HG02943 (cell line): Measurements from ENCODE around the gene ITPA.
A peak's percentile ranks its signal among the peaks of the same experiment; 100 is the strongest.
"Not testable (repeated sequence)": the region's sequence is repeated elsewhere in the genome, so short reads cannot be mapped to it uniquely, and the experiment has no call there.

Source experiments
- ATAC-seq: cut with Tn5 transposase; IDR thresholded peaks from one replicate; pipeline ENCODE4 v1.9.1; 2021; ENCODE audit warnings: mild to moderate bottlenecking, low read depth, moderate library complexity; ENCODE audit not compliant: unreplicated experiment

ITPA gene

DNA sequence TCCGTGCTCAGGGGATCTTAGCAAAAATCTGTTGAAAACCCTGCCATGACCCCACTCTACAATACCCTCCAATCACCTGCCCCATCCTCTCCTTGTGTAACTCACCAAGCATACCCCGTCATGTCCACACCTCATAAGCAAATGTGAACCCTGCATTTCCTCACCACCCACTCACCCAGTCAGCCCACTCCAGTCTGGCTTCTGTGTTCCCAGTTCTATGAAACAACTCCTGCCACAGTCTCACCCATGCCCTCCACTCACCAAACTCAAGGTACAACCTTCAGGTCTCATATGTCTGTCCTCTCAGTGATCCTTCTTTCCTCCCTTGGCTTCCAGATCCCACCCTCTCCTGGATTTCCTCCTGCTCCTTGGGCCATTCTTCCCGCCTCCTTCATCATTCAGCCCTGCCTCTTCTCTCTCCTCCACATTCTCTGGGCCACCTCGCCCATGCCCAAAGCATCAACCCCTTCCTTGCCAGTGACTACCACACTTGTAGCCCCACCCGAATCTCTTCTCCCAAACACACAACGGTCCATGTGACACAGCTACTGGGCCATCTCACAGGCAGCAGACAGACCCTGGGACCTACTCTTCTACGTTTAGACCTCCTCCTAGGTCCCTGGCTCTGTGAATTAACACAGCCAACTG, 13.6 kb upstream of the ITPA start:
- ATAC-seq: no peak

DNA sequence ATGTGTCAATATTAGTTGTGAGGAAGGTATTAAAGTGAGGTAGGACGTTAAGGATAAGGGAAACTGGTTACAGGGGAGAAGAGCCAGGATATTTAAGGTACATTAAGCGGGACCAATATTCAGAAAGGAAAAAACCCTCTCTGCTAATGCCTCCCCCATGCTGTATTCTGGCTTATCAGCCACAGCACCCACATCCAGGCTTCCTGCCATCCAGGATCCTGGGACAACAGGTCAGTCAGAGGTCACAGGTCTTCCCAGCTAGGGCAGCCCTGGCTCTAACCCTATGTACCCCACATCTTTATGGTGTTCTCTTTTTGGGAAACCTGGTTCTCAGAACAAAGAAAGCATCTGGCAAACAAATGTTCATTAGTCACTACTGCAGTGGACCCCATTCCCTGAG, 10.1 kb upstream of the ITPA start:
- ATAC-seq: no peak

DNA sequence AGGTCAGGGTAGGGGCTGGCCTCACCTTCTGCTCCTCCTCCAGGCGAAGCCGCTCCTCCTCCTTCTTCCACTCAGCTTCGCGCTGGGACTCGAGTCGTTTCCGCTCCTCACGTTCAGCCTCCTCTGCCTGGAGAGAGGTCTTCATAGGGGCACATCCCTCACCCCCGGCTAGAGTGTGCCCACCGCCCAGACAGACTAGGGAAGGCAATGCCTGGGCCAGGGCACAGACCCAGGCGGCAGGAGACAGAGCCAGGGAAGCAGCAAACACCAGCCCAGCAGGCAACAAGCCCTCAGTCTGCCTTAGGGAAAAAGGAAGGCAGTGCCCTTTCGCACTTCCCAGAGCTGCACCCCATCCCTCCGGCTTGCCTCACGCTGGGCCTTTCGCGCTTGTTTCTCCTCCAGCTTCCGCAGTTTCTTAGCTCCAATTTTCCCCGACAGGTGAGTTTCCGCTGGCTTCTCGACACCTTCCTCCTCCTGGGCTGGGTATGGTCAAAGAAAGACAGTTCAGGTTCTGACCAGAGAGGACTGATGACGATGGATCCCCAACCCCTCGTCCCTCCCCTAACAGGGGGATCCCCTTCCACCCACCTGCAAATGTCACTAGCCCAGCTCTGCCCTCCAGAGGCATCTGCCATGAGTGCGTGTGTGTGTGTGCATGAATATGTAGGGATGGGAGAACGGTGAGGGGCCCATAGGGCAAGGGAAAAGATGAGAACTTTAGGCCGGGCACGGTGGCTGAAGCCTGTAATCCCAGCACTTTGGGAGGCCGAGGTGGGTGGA, 9.1 kb upstream of the ITPA start:
- no peak for ATAC-seq

DNA sequence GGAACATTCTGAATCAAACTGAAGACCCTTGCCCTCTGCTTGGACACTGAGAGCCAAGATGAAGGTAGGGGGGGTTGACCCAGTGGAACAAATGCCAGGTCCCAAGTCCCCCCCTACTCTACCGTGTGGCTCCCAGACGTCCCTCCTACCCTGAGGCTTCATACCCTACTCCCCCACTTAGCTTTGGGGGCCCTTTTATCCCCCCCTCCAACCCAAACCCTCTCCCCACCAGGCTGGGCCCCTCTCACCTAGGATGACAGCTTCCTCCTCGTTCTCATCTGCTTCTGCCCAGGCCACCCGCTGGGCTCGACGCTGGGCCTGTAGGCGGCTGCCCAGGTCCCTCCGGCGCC, 6.4 kb upstream of the ITPA start:
- ATAC-seq: no peak

DNA sequence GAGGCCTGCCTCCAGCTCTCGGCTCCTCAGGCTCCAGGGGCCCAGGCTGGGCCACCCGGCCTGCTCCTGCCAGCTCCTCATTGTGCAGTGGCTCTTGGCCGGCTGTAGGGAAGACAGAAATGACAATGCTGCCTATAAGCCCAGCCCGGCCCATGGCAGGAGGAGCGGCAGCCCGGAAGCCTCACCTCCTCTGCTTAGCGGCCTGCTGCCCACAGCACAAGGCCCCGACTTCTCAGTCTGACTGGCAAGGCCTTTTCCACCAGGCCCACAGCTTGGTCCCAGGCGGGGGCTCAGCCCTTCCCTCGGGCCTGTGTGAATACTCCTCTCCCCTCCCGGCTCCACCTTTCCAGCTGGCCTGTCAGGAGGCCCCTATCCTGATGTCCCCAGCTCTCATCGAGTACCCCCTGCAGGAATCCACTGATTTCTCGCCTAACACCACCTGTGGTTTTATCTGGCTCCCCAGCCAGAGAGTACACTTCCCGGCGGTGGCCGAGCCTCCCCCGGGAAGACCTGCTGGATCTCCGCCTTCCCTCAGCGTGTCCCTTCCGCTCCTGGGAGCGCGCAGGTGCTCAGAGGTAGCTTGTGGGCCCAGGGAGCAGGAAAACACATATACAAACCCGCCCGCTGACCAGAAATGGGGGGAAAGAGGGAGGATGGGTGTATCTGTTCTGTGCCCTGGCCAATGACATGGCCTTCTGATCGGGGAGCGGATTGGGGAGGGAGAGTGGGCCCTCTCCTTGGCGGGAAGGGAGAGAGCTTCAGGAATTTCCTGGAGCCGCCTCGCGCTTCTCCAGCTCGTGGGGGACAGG, 5.8 kb upstream of the ITPA start:
- ATAC-seq: peak; percentile 8

DNA sequence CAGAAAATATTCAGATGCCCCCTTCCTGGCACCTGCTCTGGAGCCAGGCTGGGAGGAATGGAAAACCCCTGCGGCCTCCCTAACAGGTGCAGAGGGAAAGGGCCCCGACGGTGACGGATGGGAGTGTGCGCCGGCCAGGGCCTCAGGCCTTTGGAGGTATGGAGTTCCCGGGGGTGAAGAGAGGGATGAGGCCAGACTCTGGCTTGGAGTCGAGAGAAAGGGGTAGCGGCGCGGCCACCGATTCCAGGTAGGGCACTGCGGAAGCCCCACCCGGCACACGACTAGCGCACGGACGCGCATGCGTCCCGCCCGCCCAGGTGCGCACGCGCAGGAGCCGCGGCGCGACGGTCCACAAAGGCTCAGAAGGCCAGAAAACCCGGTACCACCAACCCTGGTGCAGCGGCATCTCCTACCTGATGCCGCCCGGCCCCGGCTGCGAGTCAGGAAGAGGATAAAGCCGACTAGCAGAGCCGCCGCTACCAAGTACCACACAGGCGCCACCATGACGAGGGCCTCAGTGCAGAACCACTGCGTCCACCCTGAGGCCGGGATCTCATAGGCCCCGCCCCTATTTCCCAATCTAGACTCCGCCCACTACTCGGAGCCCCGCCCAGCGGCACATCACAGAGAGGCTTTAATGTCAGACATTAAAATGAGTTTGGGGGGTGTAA, 5.0 kb upstream of the ITPA start, which contains the start of gene DDRGK1:
Gene DDRGK1 (minus strand): TSS at position 559 of the 671 bp plus-strand sequence. CDS start 55 bp downstream, at position 504.
- peak; percentile 76 for ATAC-seq

DNA sequence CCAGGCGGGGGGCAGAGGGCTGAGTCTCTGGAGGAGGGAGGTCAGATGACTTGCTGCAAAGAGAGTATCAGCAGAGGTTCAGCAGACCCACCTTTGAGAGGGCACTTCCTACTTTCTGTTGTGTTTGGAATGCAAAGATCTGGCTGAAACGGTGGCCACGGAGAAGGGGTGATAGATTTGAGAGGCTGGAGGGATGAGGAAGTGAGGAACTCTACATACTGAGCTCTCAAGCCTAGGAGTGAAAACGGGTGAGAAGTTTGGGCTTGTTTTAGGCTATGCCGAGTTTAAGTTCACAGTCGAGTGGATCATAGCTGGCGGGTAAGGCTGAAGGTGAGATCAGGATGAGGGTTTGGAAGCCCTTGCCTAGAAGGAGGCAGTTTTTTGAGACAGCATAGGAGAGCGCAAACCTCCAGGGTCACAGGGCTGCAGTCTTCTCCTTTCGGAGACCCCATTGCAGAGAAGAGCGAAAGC, 477 bp upstream of the ITPA start:
- ATAC-seq: no peak

DNA sequence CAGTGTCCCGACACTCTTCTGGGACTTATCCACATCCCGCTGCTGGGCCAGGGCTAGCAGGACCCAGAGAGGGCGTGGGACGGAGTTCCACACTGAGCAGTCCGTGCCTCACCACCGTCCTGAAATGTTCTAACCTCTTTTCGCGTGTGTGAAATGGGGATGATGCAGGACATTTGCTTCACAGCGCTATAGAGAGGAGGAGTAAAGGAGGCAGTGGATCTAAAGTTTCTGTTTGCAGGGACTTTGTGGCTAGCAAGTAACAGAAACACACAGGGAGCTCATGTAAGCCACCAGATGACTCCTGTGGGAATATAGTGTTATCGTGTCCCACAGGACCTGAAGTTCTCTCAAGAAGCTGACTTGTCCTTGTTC, 634 bp downstream of the ITPA start:
- no peak for ATAC-seq

DNA sequence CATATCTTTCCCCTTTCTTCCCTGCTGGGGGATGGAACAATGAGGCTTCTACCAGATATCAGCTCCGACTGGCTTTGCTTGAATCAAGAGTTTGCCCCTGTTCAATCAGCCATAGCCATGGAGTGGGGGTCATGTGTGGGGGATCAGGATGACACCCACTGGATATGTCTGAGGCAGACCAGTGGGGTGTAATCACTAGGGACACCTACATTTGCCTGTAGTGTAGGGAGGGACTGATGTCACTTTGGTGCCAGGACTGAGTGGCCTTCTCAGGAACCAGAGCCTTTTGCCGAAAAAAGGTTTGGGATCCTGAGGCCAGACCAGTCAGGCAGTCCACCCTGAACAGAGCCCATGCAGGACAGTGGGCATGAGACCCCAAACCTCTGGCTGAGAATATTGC, 1.0 kb downstream of the ITPA start:
- no peak for ATAC-seq

DNA sequence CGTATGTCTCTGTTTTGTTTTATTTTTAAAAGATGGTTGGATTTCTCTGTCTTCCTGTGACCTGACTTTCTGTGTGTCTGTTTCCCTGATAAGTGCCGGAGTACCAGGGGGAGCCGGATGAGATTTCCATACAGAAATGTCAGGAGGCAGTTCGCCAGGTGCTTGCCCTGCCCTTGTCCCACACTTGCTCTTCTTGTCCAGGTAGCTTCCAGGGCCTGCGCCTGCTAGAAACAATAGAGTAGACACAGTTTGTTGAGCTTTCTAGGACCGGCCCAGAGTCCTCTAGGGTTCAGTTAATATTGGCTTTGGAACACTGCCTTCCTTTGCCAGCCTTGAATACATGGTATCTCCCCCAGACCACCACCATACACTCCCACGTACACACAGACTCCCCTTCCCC, 3.9 kb downstream of the ITPA start:
- ATAC-seq: no peak

DNA sequence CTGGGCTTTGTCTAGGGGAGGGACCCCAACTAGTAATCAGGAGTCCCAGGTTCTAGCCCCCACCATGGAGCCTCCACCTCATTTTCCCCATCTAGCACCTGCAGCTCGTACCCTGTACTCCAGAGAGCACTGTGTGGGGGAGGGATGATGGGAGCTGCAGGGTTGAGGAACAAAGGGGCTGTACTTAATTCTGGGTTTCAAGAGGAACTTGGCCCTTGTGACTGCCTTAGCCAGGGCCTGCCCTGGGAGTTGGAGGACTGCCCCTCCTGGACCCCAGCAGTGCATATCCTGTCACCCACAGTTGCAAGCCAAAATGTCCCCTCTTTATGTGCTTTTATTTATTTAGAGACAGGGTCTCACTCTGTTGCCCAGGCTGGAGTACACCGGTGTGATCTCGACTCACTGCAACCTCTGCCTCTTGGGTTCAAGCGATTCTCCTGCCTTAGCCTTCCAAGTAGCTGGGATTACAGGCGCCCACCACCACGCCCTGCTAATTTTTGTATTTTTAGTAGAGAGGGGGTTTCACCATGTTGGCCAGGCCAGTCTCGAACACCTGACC, 6.1 kb downstream of the ITPA start:
- ATAC-seq: not testable (repeated sequence)

DNA sequence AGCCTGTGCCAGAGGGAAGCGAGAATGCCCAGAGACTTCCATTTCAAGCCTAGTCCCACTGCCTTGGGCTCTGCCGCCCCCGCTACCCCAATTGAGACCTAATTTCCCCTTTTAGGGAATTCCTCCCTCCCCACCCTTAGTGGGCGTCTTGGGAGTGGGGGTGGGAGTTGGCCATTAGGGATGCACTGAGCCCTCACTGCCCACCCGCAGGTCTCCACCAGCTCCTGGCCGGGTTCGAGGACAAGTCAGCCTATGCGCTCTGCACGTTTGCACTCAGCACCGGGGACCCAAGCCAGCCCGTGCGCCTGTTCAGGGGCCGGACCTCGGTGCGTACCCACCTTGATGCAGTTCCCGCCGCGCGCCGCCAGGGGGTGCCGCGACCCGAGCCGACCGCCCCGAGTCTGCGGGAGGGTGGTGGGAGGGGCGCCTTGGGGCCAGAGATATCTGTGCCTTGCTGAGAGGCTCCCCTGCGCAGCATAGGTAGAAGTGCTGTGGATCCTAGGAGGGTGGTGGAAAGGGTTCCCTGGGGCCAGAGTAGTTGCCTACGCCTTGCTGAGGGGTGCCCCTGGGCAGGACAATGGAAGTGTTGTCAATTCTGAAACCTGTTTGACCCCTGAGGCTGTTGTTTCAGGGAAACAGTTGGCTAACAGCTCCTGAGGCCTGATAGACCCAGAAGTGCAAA, 9.2 kb downstream of the ITPA start:
- peak; percentile 52 for ATAC-seq

DNA sequence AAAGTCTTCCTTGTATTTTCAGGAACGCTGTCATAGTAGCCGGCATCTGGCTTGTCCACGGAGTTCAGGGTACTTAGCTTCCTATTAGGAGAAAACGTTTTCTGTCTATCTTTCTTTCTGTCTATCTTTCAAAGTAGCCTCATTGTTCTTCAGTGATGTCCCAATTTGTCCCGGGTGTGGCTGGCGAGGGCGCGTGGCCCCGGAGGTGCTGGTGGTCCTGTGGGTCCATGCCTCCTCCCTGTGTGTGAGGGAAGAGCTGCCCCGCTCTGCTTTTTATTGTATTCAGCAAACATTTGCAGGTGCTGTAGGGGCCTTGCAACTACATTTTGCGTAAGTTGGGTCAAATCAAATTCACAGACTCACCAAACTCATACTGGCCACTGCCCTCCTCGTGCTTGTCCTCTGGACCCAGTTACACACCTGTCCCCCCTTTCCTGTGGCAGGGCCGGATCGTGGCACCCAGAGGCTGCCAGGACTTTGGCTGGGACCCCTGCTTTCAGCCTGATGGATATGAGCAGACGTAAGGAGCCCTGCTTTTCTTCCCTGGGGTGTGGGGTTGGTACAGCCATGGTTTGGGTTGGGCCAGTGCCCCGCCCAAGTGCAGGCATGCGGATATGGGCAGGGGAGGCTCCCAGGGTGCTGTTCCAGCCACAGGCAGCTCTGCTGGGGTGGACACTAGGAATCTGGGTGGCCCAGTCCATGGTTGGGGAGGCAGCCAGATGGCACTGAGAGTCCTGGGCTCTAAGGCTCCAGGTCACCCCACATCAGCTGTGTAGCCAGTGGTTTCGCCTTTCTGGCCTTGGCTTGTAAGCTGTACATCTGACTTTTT, 12.3 kb downstream of the ITPA start:
- ATAC-seq: no peak

DNA sequence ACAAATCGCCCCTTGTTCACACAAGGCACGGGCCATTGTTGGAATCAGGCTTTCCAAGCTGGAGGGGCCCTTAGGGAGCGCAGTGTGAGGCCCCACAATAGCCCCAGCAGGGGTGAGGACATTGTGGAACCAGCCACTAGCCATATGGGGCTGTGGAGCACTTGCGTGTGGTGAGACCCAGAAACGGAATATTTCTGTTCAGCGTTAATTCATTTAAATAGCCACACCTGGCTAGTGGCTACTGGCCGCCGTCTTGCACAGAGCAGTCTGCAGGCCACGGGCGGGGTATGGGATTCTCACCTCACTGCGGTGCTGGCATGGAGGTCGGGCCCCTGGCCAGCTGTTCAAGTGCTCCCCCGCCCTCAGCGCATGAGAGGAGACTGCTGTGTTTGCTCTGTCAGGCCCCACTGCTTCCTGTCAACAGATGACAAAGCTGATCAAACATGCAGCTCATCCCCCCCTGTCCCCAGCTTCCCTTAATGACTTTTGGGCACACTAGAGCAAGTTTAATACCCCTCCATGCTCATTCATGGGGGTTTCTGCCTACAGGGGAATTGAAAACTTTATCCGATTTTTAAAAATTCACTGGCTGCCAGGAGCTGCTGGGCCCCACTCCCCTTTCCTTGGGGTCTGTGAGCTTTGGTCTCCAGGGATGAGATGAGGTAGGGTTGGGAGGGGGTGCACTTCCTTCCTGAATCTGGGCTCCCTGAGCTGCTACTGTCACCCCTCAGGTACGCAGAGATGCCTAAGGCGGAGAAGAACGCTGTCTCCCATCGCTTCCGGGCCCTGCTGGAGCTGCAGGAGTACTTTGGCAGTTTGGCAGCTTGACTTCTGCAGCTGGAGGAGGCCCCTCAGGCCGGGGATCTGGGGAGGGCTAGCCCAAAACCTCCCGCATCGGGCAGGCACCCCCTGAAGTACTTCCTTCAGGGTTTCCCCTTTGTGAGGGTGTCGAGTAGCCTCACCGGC, 13.6 kb downstream of the ITPA start:
- ATAC-seq: no peak

DNA sequence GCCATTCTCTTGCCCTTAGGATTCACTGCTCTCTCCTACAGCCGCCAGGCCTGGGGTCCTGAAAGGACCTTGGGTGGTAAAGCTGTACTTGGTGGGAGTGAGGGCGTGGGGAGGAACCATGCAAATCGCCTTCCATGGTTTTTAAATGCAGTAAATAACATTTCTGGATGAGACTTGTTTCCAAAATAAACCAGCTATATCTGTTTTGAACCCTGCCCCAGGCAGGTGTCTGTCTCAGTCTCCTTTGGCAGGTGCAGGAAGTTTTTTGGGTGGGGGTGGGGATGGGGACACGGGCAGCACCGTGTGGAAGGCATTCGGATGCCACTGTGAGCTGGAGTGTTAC, 14.3 kb downstream of the ITPA start:
- no peak for ATAC-seq

DNA sequence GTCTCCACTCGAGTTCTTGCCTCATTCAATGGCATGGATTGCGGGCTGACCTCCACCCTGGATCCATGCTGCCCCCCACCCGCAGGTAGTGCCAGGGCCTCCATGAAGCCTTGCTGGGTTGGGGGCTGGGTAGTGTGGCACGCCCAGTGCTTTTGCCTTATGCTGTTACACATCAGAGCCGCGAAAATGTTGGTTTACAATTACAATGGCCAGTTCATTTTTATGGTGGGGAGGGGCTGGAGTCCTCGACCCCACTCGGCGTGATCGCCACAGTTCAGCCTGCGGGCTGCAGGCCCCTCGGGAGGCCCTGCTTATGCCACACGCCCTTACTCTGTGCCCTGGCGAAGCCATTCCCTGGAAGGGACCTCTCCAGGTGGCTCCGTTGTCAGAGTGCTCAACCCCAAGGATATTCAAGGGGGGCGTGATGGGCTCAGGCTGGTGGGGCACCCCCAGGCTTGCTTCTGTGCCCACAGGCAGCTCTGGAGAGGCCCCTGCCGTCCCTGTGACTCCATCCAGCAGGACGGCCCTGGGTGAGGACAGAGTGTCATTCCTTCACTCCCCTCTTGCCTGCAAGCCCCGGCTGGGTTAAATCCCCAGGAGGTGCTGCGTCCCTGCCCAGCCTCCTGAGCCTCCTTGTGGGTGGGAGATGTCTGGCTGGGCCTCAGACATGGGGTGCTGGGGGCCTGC, 14.8 kb downstream of the ITPA start:
- ATAC-seq: no peak

DNA sequence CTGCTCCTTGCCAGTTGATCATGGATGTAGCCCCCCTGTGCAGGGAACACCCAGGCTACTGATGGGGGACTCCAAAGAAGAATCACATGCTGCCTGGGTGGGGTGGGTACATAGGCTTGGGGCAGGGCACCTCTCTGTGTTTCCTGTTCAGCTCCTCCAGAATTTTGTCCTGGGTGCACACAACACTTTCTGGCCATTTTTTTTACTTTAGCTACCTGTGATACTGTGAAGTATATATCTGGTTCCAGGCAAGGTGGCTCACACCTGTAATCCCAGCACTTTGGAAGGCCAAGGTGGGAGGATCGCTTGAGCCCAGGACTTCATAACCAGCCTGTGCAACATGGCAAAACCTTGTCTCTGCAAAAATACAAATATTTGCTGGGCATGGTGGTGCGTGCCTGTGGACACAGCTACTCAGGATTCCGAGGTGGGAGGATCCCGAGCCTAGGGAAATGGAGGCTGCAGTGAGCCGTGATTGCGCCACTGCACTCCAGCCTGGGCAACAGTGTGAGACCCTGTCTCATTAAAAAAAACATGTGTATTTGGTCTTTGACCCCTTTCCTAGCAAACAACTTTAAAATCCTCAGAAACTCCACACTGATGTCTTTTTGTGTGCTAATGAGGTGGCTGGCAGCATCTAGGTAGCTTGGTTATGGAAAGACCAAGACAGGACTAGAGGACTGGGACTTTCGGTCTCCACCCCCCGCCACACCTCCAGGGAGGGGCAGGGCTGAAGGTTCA, 15.6 kb downstream of the ITPA start:
- no peak for ATAC-seq
